SIG-M5 (cell line): ENCODE measurements around the gene FARS2.

Experiments
- DNase-seq: peaks from one replicate; lab custom pipeline; 2025; lab: John Stamatoyannopoulos, UW

Gene FARS2

DNA sequence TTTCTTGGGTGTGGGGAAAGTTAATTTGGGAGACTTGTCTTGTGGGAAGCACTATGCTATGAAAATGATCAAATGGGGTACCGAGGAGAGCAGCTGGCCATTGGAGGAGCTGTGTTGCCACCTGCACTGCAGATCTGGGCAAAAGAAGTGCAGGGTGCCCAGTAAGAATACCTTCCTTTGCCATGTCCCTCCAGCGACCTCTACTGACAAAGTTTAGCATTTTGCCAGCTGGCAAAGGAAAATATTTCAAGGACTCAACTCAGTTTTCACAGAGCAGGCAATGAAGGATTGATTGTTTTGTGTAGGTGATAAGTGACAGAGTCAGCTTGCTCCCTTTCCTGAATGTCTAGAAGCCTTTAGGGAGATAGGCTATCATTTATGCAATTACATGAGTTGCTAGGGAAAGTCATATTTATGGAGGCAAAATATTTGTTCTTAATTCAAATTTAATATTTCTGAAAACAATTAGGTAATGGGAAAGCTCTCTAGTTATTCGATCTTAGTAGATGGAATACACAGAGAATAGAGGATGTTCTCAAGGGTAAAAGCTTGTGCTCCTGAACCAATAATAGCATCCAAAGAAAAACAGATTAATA lies 118.4 kb downstream of the FARS2 start:
- DNase-seq, result no peak

DNA sequence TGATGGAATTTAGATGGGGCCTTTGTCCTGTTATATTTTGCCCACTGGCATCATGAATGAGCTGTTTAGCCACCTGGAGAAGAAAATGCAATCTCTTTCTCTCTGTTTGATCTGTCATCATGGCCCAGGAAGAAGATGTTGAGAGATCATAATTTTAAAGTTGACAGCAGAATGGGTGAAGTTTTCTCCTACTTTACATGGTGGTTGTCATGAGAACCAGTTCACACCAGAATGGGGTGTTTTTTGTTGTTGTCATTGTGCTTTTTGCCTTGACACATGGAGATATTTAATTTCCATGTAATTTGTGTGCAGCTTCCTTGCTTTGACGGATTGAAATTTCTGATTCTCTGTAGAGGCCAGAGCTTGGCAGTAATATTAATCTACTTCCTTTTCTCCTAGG lies 122.5 kb downstream of the FARS2 start:
- DNase-seq, result no peak

- DNase-seq, result no peak
Observed at GRCh38 chr6:5384276-5384675, 123.0 kb downstream of the FARS2 start.

GRCh38 chr6:5388326-5388725 lies 127.0 kb downstream of the FARS2 start:
- no peak for DNase-seq

DNA sequence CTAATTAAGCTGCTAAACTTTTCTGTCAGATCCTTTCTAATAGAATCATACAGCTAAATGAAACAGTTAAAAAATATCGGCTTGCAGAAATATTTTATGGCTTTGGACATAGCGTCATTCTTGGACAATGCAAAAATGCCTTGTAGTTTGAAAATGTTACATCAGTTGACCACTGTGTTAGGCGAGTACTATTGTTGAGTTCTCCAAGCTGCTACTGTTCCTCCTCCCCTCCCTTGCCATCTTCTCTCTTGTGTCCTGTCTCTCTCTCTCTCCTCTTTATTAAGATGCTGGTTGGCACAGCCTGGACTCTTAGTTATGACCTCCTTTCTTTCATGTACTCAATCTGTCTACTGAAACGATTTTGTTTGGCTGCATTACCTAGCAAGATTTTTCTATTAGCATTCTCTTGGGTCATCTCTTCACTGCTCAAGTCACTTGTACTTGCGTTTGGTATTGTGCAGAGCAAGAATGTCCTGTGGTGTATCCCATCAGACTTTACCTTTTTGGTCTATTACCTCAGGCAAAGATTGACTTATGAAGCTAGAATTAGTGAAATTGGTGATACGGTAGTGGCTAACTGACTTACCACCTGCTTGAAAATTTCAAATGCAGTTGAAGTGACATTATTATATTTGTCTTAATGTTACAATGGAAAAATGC lies 127.9 kb downstream of the FARS2 start:
- no peak for DNase-seq

DNA sequence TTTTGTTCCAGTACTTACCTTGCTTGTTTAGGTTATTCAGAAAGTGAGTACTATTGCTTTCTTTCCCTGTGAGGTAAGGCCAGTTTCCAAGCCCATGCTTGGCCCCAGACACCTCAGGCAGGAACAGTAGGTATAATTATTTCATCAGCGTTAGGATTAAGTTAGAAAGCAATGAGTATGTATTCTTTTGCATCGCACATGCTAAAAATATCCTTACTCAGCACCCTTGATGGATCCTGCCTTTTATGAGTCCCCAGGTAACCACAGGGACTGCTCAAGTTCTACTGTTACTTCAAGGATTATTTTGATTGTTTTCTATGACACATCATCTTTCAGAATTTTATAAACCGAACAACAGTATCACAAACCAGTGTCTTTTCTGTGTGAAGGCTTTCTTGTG lies 128.9 kb downstream of the FARS2 start:
- no peak for DNase-seq

DNA sequence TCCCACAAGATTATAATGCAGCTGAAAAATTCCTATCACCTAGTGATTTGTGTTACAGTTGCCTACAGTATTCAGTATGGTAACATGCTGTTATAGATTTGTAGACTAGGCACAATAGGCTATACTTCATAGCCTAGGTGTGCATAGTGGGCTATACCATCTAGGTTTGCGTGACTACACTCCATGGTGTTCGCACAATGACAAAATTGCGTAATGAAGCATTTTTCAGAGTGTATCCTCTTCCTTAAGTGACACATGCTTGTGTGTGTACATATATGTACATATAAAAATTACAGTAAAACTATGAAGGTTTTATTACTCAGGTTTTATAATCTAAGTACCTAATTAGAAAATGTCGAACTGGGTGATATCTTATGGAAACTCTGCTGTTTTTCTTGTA lies 133.0 kb downstream of the FARS2 start:
- no peak for DNase-seq

DNA sequence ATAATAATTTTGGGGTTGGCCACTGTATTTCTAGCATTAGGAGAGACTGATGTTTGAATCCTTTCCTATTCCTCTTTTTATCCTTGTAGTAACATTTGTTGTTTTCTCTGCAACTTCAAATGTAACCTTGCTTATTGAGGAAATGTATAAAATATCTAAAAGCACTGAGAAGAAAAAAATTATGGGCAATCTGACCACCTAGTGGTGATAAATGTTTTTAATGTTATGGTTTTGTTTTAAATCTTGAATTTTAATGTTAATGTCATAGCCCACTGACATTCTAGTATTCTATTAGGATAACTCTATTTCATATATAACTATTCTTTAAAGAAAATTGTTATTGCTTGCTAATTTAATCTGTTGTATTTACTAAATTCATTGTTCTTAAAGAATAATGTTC lies 134.4 kb downstream of the FARS2 start:
- DNase-seq, result no peak

- DNase-seq, result no peak
Observed at GRCh38 chr6:5398530-5398929, 137.2 kb downstream of the FARS2 start.

GRCh38 chr6:5399391-5399790 lies 138.1 kb downstream of the FARS2 start:
- no peak for DNase-seq

DNA sequence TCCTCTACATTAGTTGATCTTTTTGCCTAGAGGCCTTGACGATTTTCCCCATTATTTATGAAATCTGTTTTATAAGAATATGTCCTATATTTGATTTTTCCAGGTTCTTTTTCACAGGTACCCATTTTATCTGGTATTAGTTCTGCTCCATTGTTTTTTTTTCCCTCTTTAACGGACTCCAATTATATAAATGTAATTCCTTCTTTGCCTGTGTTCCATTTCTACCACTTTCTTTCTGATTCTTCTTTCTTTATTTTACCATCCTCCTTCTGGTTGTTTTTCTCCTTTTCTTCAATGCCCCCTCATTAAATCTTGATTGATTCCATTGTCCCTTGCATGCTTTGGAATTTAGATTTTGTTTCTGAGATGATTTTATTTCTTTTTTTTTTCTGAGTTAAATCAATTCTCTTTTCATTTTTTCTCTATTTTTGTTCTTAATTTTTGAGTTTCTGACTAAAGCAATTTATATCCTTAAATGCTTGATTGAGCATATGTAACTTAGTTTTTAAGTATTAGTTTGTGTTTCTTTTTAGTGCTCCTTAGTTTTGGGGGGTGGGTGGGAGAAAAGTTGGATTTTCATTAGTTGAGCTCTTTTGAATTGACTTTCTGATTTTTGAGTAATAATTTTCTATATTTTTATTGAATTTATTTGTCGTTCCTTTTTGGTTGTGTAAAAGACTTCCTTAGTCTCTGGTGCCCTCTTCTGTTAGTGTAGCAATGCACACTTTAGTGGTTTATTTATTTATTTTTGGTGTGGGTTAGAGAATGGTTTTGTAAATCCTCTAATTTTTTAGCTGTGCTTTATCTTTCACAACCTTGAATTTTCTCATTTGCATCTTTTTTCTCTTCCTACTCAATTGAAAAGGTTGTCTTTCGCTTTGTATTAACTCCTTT lies 140.8 kb downstream of the FARS2 start:
- no peak for DNase-seq

DNA sequence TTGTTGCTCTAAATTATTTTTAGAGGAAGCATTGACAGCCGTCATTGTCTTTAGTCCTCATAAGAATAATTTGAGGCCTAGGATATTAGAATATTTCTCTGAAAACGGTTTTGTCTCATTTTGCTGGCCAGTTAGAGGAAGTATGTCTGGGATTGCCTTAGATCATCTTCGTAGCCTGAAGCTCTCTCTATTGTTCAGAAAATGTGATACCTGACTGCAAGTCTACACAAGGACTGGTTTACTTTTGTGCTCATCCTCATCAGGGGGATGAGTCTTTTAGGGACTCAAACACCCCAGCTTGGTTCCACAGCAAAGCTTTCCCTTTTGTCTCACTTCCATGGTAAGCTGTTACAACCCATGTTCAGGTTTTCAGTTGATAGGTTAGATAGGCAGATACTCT lies 141.8 kb downstream of the FARS2 start:
- no peak for DNase-seq

GRCh38 chr6:5403609-5404008 lies 142.3 kb downstream of the FARS2 start:
- DNase-seq, result no peak

DNA sequence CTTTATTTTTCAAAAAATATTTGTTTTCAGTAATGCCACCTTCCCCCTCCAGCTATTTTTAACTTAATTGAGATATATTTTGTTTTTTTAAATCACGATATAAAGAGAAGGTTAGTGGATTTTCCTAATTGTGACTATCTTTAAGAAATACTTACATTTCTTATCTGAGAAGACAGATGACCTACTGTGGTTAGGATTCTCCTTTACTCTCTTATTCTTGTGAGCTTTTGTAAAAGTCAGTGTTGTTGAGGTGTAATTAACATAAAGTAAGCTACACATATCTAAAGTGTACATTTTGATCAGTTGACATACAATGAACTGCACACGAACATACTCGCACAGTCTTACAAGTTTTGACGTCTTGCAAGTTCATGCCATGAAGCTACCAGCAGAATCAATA lies 144.7 kb downstream of the FARS2 start:
- DNase-seq, result no peak

DNA sequence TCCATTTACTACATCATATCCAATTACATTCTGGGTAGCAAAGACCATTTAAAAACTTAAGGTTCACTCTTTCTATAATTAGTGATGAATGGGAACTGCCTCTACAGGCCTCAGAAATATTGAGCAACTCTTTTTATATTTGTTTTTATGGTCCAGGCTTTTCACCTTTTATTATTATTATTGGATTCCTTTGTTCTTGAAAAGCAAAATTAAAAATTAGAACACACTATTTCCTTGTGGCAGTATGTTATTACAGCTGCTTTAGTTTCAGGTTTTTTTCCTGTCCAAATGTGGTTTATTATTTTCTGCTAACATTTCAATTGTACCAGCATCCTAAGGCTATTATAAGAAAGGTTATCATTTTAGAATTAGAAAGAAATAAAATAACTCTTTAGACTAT lies 150.1 kb downstream of the FARS2 start:
- DNase-seq, result no peak

DNA sequence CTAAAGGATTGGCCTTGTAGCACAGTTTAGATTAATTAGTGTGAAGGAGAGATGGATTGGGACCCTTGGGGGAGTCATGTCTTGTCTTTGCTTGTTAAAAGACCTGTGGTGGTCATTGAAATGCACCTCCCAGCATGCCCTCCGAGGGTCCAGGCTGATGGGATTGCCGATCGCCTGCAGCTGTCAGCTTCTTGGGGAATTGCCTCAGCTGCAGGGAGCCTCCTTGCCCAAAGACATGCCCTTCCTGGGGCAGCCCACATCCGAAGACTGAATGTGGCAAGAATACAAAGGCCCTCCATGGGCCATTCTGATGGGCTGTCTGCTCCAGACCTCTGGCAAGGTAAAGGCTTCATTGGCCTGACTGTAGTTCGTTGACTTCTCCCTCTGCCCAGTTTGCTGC lies 150.7 kb downstream of the FARS2 start:
- DNase-seq, result no peak

GRCh38 chr6:5412663-5413062 lies 151.3 kb downstream of the FARS2 start:
- no peak for DNase-seq

DNA sequence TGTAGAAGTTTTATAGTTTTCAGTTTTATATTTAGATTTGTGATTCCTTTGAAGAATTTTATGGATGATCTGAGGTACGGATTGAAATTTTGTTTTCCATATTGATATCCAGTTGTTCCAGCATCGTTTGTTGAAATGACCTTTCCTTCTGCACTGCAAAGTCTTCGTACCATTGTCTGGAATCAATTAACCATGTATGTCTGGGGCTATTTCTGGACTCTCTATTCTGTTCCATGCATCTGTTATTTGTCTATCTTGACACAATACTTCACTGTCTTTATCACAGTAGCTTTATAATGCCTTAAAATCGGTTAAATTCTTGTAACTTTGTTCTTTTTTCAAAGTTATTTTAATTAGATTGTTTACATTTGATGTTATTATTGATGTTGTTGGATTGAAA lies 154.9 kb downstream of the FARS2 start:
- DNase-seq, result no peak

GRCh38 chr6:5422321-5422915 lies 161.1 kb downstream of the FARS2 start:
- DNase-seq, result no peak

DNA sequence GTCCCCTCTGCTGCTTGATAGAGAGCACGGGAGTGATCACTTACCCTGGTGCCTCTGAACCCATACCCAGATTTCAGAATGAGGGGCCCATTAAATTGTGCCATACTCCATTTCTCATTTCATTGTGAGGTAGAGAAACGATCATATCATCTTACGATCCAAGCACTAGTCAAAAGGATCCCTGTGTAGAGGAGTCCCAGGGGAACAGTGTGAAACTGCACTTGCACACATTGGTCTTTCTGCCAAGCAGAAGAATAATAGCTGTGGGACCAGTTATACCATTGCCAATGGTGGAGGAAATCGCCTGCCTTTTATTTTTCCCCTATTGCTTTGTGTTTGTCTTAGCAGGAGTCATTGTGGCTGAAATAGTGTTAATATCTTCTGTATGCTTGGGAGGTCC lies 161.9 kb downstream of the FARS2 start:
- no peak for DNase-seq

GRCh38 chr6:5424726-5425125 lies 163.4 kb downstream of the FARS2 start:
- DNase-seq, result no peak

- DNase-seq, result no peak
Observed at GRCh38 chr6:5425267-5425666, 164.0 kb downstream of the FARS2 start.

DNA sequence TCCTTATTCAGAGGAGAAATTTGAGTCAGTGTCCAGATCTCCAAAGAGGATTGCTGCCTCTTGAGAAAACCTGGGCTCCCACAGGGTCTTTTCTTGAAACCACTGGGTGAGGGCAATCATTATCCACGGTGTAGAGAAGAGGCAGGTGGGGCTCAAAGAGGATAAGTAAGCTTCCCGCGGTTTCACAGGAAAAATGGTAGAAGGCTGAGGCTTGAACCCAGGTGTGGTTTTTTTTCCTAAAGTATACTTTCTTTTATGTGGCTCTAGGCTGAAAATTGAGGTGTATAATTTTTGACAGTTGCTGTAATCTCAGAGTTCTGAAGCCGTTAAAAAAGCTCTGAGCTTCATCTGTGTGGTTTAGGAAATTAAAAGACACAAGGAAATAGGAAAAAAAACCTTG lies 164.5 kb downstream of the FARS2 start:
- no peak for DNase-seq
